GM12865 (cell line): ENCODE data around the gene TNFSF10.

Experiments used
- DNase-seq: peaks from one replicate; pipeline ENCODE4 v3.0.0; 2010; ENCODE audit warnings: low read depth
- H3K4me3 ChIP-seq: 2 replicates; pipeline ENCODE4 v1.5.1; 2011; ENCODE audit warnings: mild to moderate bottlenecking, low read depth, low read length, control low read depth
- TF ChIP-seq, protein P1 (sequence below): IDR thresholded peaks from 2 replicates; pipeline ENCODE4 v1.5.1; 2011; ENCODE audit warnings: low read length, control low read depth, low read depth, inconsistent platforms; ENCODE audit not compliant: insufficient read depth; ENCODE audit errors: missing control alignments

TNFSF10 gene

GRCh38 chr3:172461530-172462138, 61.6 kb downstream of the TNFSF10 start:
- peak; percentile 47 for DNase-seq
- no peak overlapping the region for H3K4me3 ChIP-seq
- TF ChIP-seq, protein P1, sequence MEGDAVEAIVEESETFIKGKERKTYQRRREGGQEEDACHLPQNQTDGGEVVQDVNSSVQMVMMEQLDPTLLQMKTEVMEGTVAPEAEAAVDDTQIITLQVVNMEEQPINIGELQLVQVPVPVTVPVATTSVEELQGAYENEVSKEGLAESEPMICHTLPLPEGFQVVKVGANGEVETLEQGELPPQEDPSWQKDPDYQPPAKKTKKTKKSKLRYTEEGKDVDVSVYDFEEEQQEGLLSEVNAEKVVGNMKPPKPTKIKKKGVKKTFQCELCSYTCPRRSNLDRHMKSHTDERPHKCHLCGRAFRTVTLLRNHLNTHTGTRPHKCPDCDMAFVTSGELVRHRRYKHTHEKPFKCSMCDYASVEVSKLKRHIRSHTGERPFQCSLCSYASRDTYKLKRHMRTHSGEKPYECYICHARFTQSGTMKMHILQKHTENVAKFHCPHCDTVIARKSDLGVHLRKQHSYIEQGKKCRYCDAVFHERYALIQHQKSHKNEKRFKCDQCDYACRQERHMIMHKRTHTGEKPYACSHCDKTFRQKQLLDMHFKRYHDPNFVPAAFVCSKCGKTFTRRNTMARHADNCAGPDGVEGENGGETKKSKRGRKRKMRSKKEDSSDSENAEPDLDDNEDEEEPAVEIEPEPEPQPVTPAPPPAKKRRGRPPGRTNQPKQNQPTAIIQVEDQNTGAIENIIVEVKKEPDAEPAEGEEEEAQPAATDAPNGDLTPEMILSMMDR: peak; percentile 87

GRCh38 chr3:172456404-172456803, 66.8 kb downstream of the TNFSF10 start:
- DNase-seq: no peak
- no peak overlapping the region for H3K4me3 ChIP-seq
- TF ChIP-seq, protein P1: no peak
